ENCODE measurements around the gene CSNK2A3.
A peak's percentile ranks its signal among the peaks of the same experiment; 100 is the strongest.
"Not testable (repeated sequence)": the region's sequence is repeated elsewhere in the genome, so short reads cannot be mapped to it uniquely, and the experiment has no call there.

Gene CSNK2A3

DNA sequence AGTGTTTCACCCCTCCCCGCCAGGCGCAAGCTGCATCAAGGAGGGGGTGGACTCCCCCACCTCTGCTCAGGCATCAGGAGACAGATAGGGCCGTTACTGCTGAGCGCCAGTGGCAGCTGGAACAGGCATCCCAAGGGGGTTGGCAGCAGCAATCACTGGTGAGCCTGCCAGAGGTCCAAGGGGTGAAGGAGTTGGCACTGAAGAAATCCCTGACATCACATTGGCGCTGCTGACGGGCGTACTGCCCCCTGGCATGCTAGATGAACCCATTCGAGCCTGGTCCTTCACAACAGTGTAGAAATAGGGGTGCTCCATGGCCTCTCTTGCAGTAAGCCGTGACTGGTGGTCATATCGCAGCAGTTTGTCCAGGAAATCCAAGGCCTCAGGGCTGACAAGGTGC, 1.2 kb downstream of the CSNK2A3 start:
- H2BK12ac ChIP-seq (ENCODE audit: low read length); H3K4ac ChIP-seq (ENCODE audit: low read depth, low read length); H3K18ac ChIP-seq (ENCODE audit: low read length); H3K27me3 ChIP-seq (ENCODE audit: insufficient read depth, low read length); H3K27ac ChIP-seq (ENCODE audit: low read depth, low read length); H3K23ac ChIP-seq (ENCODE audit: low read length); H3K36me3 ChIP-seq (ENCODE audit: control insufficient read depth in 1 of 2, insufficient read depth in 2 of 2, low read length in 2 of 2); H2BK5ac ChIP-seq (ENCODE audit: low read depth, low read length, poor library complexity); H2BK120ac ChIP-seq (ENCODE audit: insufficient read depth, low read length, poor library complexity); DNase-seq; H3K79me2 ChIP-seq (ENCODE audit: control insufficient read depth, insufficient read depth, low read length, poor library complexity); H3K4me2 ChIP-seq (ENCODE audit: low read length); H3K9ac ChIP-seq (ENCODE audit: low read length); H4K91ac ChIP-seq (ENCODE audit: low read depth, low read length); H3K14ac ChIP-seq (ENCODE audit: low read length); H2AFZ ChIP-seq (ENCODE audit: insufficient read depth, low read length, poor library complexity); H3K79me1 ChIP-seq (ENCODE audit: low read length); H2AK5ac ChIP-seq (ENCODE audit: low read length); H3K9me3 ChIP-seq (ENCODE audit: insufficient read depth, low read depth, low read length); H4K12ac ChIP-seq (ENCODE audit: low read depth, low read length); H3K4me3 ChIP-seq (ENCODE audit: low read depth, low read length); H4K8ac ChIP-seq (ENCODE audit: low read depth, low read length): not testable (repeated sequence)
- no CpG with 5 or more reads among the region's 10 CpGs for WGBS (ENCODE audit: extremely low coverage, insufficient coverage, insufficient read length)
- H3K4me1 ChIP-seq (ENCODE audit: control insufficient read depth in 1 of 2, insufficient read depth in 2 of 2, low read length in 2 of 2), result peaks cover 12 to 18% of the 10 kb centered on the region in 2 experiments

GRCh38 chr11:11351042-11351586, 1.9 kb downstream of the CSNK2A3 start:
- Histone ChIP-seq H3K14ac (ENCODE audit: low read length) (no peak overlapping the region), H2AK5ac (ENCODE audit: low read length) (no peak overlapping the region), H3K4ac (ENCODE audit: low read depth, low read length) (no peak overlapping the region), H3K27ac (ENCODE audit: low read depth, low read length) (no peak overlapping the region), H3K9ac (ENCODE audit: low read length) (no peak overlapping the region), H3K79me1 (ENCODE audit: low read length) (no peaks in the 10 kb centered on the region), H3K79me2 (ENCODE audit: control insufficient read depth, insufficient read depth, low read length, poor library complexity) (no peaks in the 10 kb centered on the region), H4K12ac (ENCODE audit: low read depth, low read length) (no peak overlapping the region), H3K4me3 (ENCODE audit: low read depth, low read length) (no peak overlapping the region), H2BK120ac (ENCODE audit: insufficient read depth, low read length, poor library complexity) (no peak overlapping the region), H3K36me3 (ENCODE audit: control insufficient read depth in 1 of 2, insufficient read depth in 2 of 2, low read length in 2 of 2) (no peaks in the 10 kb centered on the region), H3K27me3 (ENCODE audit: insufficient read depth, low read length) (no peaks in the 10 kb centered on the region), H2BK12ac (ENCODE audit: low read length) (no peak overlapping the region), H3K18ac (ENCODE audit: low read length) (no peak overlapping the region), H2AFZ (ENCODE audit: insufficient read depth, low read length, poor library complexity) (no peak overlapping the region), H3K4me1 (ENCODE audit: control insufficient read depth in 1 of 2, insufficient read depth in 2 of 2, low read length in 2 of 2) (peaks cover 12 to 18% of the 10 kb centered on the region in 2 experiments), H3K9me3 (ENCODE audit: insufficient read depth, low read depth, low read length) (no peaks in the 10 kb centered on the region), H3K4me2 (ENCODE audit: low read length) (no peak overlapping the region), H4K91ac (ENCODE audit: low read depth, low read length) (no peak overlapping the region), H3K23ac (ENCODE audit: low read length) (no peak overlapping the region), H2BK5ac (ENCODE audit: low read depth, low read length, poor library complexity) (no peak overlapping the region), H4K8ac (ENCODE audit: low read depth, low read length) (no peak overlapping the region)
- no CpG with 5 or more reads among the region's 4 CpGs for WGBS (ENCODE audit: extremely low coverage, insufficient coverage, insufficient read length)
- peak in 1 of 2 donors; percentile 7 for DNase-seq

- DNase-seq, result peak in 1 of 2 donors; percentile 3
- Histone ChIP-seq H2BK5ac (ENCODE audit: low read depth, low read length, poor library complexity) (no peak overlapping the region), H3K79me2 (ENCODE audit: control insufficient read depth, insufficient read depth, low read length, poor library complexity) (no peaks in the 10 kb centered on the region), H2AFZ (ENCODE audit: insufficient read depth, low read length, poor library complexity) (no peak overlapping the region), H4K91ac (ENCODE audit: low read depth, low read length) (no peak overlapping the region), H2AK5ac (ENCODE audit: low read length) (no peak overlapping the region), H2BK12ac (ENCODE audit: low read length) (no peak overlapping the region), H3K4ac (ENCODE audit: low read depth, low read length) (no peak overlapping the region), H3K27me3 (ENCODE audit: insufficient read depth, low read length) (no peaks in the 10 kb centered on the region), H3K4me3 (ENCODE audit: low read depth, low read length) (no peak overlapping the region), H3K14ac (ENCODE audit: low read length) (no peak overlapping the region), H3K9me3 (ENCODE audit: insufficient read depth, low read depth, low read length) (no peaks in the 10 kb centered on the region), H4K12ac (ENCODE audit: low read depth, low read length) (no peak overlapping the region), H3K27ac (ENCODE audit: low read depth, low read length) (no peak overlapping the region), H3K18ac (ENCODE audit: low read length) (no peak overlapping the region), H3K9ac (ENCODE audit: low read length) (no peak overlapping the region), H3K79me1 (ENCODE audit: low read length) (no peaks in the 10 kb centered on the region), H3K4me2 (ENCODE audit: low read length) (peak overlapping the region; percentile 12), H4K8ac (ENCODE audit: low read depth, low read length) (no peak overlapping the region), H3K23ac (ENCODE audit: low read length) (no peak overlapping the region), H3K36me3 (ENCODE audit: control insufficient read depth in 1 of 2, insufficient read depth in 2 of 2, low read length in 2 of 2) (no peaks in the 10 kb centered on the region), H2BK120ac (ENCODE audit: insufficient read depth, low read length, poor library complexity) (no peak overlapping the region), H3K4me1 (ENCODE audit: control insufficient read depth in 1 of 2, insufficient read depth in 2 of 2, low read length in 2 of 2) (peaks cover 12 to 18% of the 10 kb centered on the region in 2 experiments)
- WGBS (ENCODE audit: extremely low coverage, insufficient coverage, insufficient read length), result no CpG with 5 or more reads among the region's 1 CpG
Observed at GRCh38 chr11:11349870-11350337, 3.1 kb downstream of the CSNK2A3 start.

GRCh38 chr11:11349106-11349825, 3.8 kb downstream of the CSNK2A3 start:
- H3K36me3 ChIP-seq (ENCODE audit: control insufficient read depth in 1 of 2, insufficient read depth in 2 of 2, low read length in 2 of 2), result no peaks in the 10 kb centered on the region
- no peak for DNase-seq
- no peak overlapping the region for H3K4ac ChIP-seq (ENCODE audit: low read depth, low read length)

More at GRCh38 chr11:11349106-11349825, 3.8 kb downstream of the CSNK2A3 start:
- H3K4me2 ChIP-seq (ENCODE audit: low read length), result no peak overlapping the region
- H3K79me1 ChIP-seq (ENCODE audit: low read length), result no peaks in the 10 kb centered on the region
- no peak overlapping the region for H3K23ac ChIP-seq (ENCODE audit: low read length)
- H2BK5ac ChIP-seq (ENCODE audit: low read depth, low read length, poor library complexity), result no peak overlapping the region
- no peaks in the 10 kb centered on the region for H3K79me2 ChIP-seq (ENCODE audit: control insufficient read depth, insufficient read depth, low read length, poor library complexity)
- peaks cover 12 to 18% of the 10 kb centered on the region in 2 experiments for H3K4me1 ChIP-seq (ENCODE audit: control insufficient read depth in 1 of 2, insufficient read depth in 2 of 2, low read length in 2 of 2)
- no peak overlapping the region for H2BK12ac ChIP-seq (ENCODE audit: low read length)
- no peak overlapping the region for H4K91ac ChIP-seq (ENCODE audit: low read depth, low read length)
- no peak overlapping the region for H2AFZ ChIP-seq (ENCODE audit: insufficient read depth, low read length, poor library complexity)
- H4K12ac ChIP-seq (ENCODE audit: low read depth, low read length), result no peak overlapping the region
- no peak overlapping the region for H3K14ac ChIP-seq (ENCODE audit: low read length)
- no peak overlapping the region for H2BK120ac ChIP-seq (ENCODE audit: insufficient read depth, low read length, poor library complexity)
- H3K27me3 ChIP-seq (ENCODE audit: insufficient read depth, low read length), result no peaks in the 10 kb centered on the region
- no CpG with 5 or more reads among the region's 12 CpGs for WGBS (ENCODE audit: extremely low coverage, insufficient coverage, insufficient read length)
- no peak overlapping the region for H4K8ac ChIP-seq (ENCODE audit: low read depth, low read length)
- H3K27ac ChIP-seq (ENCODE audit: low read depth, low read length), result no peak overlapping the region
- no peak overlapping the region for H3K18ac ChIP-seq (ENCODE audit: low read length)
- no peak overlapping the region for H3K9ac ChIP-seq (ENCODE audit: low read length)
- no peak overlapping the region for H2AK5ac ChIP-seq (ENCODE audit: low read length)
- no peaks in the 10 kb centered on the region for H3K9me3 ChIP-seq (ENCODE audit: insufficient read depth, low read depth, low read length)
- H3K4me3 ChIP-seq (ENCODE audit: low read depth, low read length), result no peak overlapping the region
